ENCODE results near the gene ZNF423.

- TF ChIP-seq POLR2AphosphoS5 (IDR thresholded peaks at IDR 0.05; ENCODE audit: low read depth, low read length) (no peak), SIN3A (IDR thresholded peaks at IDR 0.05; ENCODE audit: borderline replicate concordance, insufficient read depth, low read length) (no peak), REST (IDR thresholded peaks at IDR 0.05; ENCODE audit: insufficient read depth in 1 of 2, low read depth in 2 of 2, low read length in 2 of 2) (no peak)
These were observed 201.5 kb downstream of the ZNF423 start for GRCh38 chr16:49654425-49654824.

All from PFSK-1 (cell line).